Endothelial cell of umbilical vein (primary cell): ENCODE results near the gene CNRIP1. TPM values are rescaled to one million over a fixed set of nuclear protein-coding genes. Genes with fewer than 3 reads are reported as not detected.

Source experiments
- BruUV-seq: library from RNA; stranded (reverse); fragments of 400-500 nt; replicated peaks from 2 replicates; lab custom pipeline; 2021; lab: Mats Ljungman, UMichigan
- CTCF ChIA-PET: fragments of 300-600, 350-600 bp; sonication (Branson Sonifier 250); formaldehyde crosslinking; loops from one replicate; lab custom pipeline; 2021; ENCODE audit warnings: antibody characterized with exemption, inconsistent platforms; lab: Charles Lee
- POLR2A ChIA-PET: fragments of 300-600, 350-600 bp; sonication (Branson Sonifier 250); formaldehyde crosslinking; loops from one replicate; lab custom pipeline; 2021; ENCODE audit warnings: antibody characterized with exemption, inconsistent platforms; lab: Charles Lee
- DNase-seq: peaks from one replicate; pipeline ENCODE4 v3.0.0-alpha.2; 2011; ENCODE audit warnings: low read depth, low spot score
- FAIRE-seq: peaks from 2 replicates; lab custom pipeline; 2011; peaks lifted over from hg19 to GRCh38; lab: Jason Lieb, UNC
- H2AFZ ChIP-seq: 2 replicates; pipeline ENCODE4 v1.6.0; 2012; ENCODE audit warnings: low read depth, low read length, control low read depth, inconsistent platforms
- H3K27ac ChIP-seq: 2 replicates; pipeline ENCODE4 v1.5.1; 2011; ENCODE audit warnings: low read depth, mild to moderate bottlenecking, control low read depth, low read length, moderate library complexity; ENCODE audit not compliant: insufficient read depth
- H3K27me3 ChIP-seq, 2 experiments: 2 replicates each; pipeline versions ENCODE4 v1.6.0 to v1.6.1; 2011; ENCODE audit warnings: low read length in 2 of 2, mixed read lengths in 1 of 2; ENCODE audit not compliant: control insufficient read depth in 2 of 2, insufficient read depth in 2 of 2
- H3K36me3 ChIP-seq, 2 experiments: 2 replicates in 1 of 2; 3 replicates in 1 of 2; pipeline ENCODE4 v1.5.1; 2011; ENCODE audit warnings: low read length in 2 of 2, mild to moderate bottlenecking in 1 of 2, moderate library complexity in 1 of 2; ENCODE audit not compliant: control insufficient read depth in 2 of 2, insufficient read depth in 2 of 2; ENCODE audit errors: extremely low read depth in 1 of 2
- H3K4me1 ChIP-seq: 3 replicates; pipeline ENCODE4 v1.5.1; 2011; ENCODE audit warnings: mild to moderate bottlenecking, low read length; ENCODE audit not compliant: control insufficient read depth, insufficient read depth; ENCODE audit errors: extremely low read depth
- H3K4me2 ChIP-seq: 2 replicates; pipeline ENCODE4 v1.6.1; 2011; ENCODE audit warnings: low read length, control low read depth, mixed read lengths; ENCODE audit not compliant: insufficient read depth
- H3K4me3 ChIP-seq, 3 experiments: fragments of 200-600 bp in 1 of 3; sonication (generic), shearing (Covaris generic) in 1 of 3; replicated peaks in 1 of 3; 2 replicates each; pipeline ENCODE4 v1.5.1; 2011 to 2016; ENCODE audit warnings: control low read depth in 3 of 3, low read length in 3 of 3, mild to moderate bottlenecking in 2 of 3, inconsistent platforms in 1 of 3, low read depth in 1 of 3, moderate library complexity in 1 of 3; ENCODE audit not compliant: insufficient read depth in 1 of 3
- H3K79me2 ChIP-seq: 2 replicates; pipeline ENCODE4 v1.6.0; 2012; ENCODE audit warnings: low read length, inconsistent platforms; ENCODE audit not compliant: control insufficient read depth, insufficient read depth
- H3K9ac ChIP-seq: replicated peaks from 2 replicates; pipeline ENCODE3; 2011; ENCODE audit warnings: low read length, control low read depth; ENCODE audit not compliant: insufficient read depth; ENCODE audit errors: extremely low read depth
- H3K9me1 ChIP-seq: replicated peaks from 3 replicates; pipeline ENCODE4 v1.6.0; 2011; ENCODE audit warnings: mild to moderate bottlenecking, low read length; ENCODE audit not compliant: control insufficient read depth, insufficient read depth; ENCODE audit errors: extremely low read depth
- H3K9me3 ChIP-seq: replicated peaks from 2 replicates; pipeline ENCODE4 v1.5.1; 2012; ENCODE audit warnings: low read length, inconsistent platforms; ENCODE audit not compliant: control insufficient read depth, insufficient read depth
- H4K20me1 ChIP-seq: replicated peaks from 2 replicates; pipeline ENCODE3; 2011; ENCODE audit warnings: mild to moderate bottlenecking, low read length; ENCODE audit not compliant: control insufficient read depth, insufficient read depth; ENCODE audit errors: extremely low read depth
- EZH2 ChIP-seq: IDR thresholded peaks from 2 replicates; pipeline ENCODE4 v1.6.1; 2012; ENCODE audit warnings: borderline replicate concordance, low read depth, mild to moderate bottlenecking, moderate library complexity, low read length, inconsistent platforms; ENCODE audit not compliant: severe bottlenecking
- FOS ChIP-seq: IDR thresholded peaks from 2 replicates; pipeline ENCODE4 v1.6.1; 2011; ENCODE audit warnings: mild to moderate bottlenecking, low read length, moderate library complexity, borderline replicate concordance; ENCODE audit not compliant: insufficient read depth
- GATA2 ChIP-seq: IDR thresholded peaks from 2 replicates; pipeline ENCODE4 v1.7.0; 2011; ENCODE audit warnings: low read depth, mild to moderate bottlenecking, moderate library complexity, mixed read lengths, low read length; ENCODE audit not compliant: insufficient read length, insufficient read depth
- JUN ChIP-seq: IDR thresholded peaks from 2 replicates; pipeline ENCODE4 v1.6.1; 2011; ENCODE audit warnings: borderline replicate concordance, low read depth; ENCODE audit not compliant: insufficient read length, insufficient read depth
- MYC ChIP-seq: IDR thresholded peaks from one replicate; pipeline ENCODE4 v1.6.1; 2011; ENCODE audit warnings: mild to moderate bottlenecking, low read depth, low read length
- POLR2A ChIP-seq: IDR thresholded peaks from 2 replicates; pipeline ENCODE4 v1.6.1; 2012; ENCODE audit warnings: low read depth, mild to moderate bottlenecking, control low read depth, low read length
- POLR2AphosphoS5 ChIP-seq: IDR thresholded peaks from 2 replicates; pipeline ENCODE4 v1.6.1; 2012; ENCODE audit warnings: low read depth, mild to moderate bottlenecking, control low read depth, low read length, moderate library complexity; ENCODE audit not compliant: insufficient read depth
- dilution Hi-C: fragments of 300-500 bp; cut with MboI; formaldehyde crosslinking; loops from one replicate; pipeline ENCODE4 v1.15.0; 2019; ENCODE audit warnings: low sequenced_read_pairs; ENCODE audit not compliant: extremely low pct_ligation_motif_present
- intact Hi-C: fragments of 100-400 bp; cut with micrococcal nuclease; formaldehyde crosslinking; loops from one replicate; pipeline ENCODE4 v1.10.0; 2022
- polyA plus RNA-seq, 4 experiments: library from polyadenylated mRNA; depleted of rRNA in 3 of 4; stranded (reverse) in 3 of 4; unstranded in 1 of 4; fragments of >200 nt; gene quantifications; 2 replicates each; pipeline versions ENCODE4 v1.2.1 to v1.2.3, GENCODE V29; 2011 to 2012; ENCODE audit warnings: missing spikeins in 1 of 4
- total RNA-seq: library from RNA; stranded (reverse); gene quantifications from 2 replicates; pipeline ENCODE4 v1.2.3, GENCODE V29; 2021
- TF ChIP-seq, protein P1 (sequence below), 2 donors: IDR thresholded peaks; 1 replicate in 1 of 2; 2 replicates in 1 of 2; pipeline ENCODE4 v1.5.1; 2011; ENCODE audit warnings: low read length in 2 of 2, mild to moderate bottlenecking in 2 of 2, moderate library complexity in 2 of 2, control low read depth in 1 of 2, inconsistent platforms in 1 of 2, low read depth in 1 of 2; ENCODE audit not compliant: insufficient read depth in 1 of 2; ENCODE audit errors: extremely low read depth in 1 of 2
- TF ChIP-seq, protein P2 (sequence below): IDR thresholded peaks from 2 replicates; pipeline ENCODE4 v1.6.1; 2011; ENCODE audit not compliant: insufficient read depth, insufficient read length

CNRIP1 gene
- total and polyA plus RNA-seq, 2 donors (not counting 3 experiments of a cell fraction or from before 2014, with no cell fraction given): 74.6 to 98.9 TPM

DNA sequence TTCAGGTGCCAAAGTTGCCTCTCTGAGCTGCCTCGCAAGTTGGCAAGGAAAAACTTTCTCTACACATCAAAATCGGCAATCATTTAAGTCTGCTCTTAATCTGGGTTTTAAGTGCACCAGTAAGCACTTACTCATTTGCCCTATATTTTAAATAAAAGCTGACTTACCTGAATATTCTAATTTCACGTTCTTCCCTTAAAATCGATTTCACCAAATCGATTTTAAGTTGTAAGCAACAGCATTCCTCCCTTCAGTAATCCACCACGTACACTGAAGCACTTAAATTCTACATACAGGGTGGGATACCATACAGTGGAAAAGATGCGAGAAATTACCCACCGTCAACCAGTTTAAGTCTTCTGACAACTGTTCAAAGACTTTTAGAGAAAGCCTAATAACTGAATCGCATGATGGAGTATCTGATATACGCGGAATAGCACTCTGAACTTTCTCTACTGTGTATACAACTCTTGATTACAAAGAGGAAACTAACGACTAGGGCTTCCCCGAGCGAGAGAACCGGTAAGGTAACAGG is 69.0 kb downstream of the CNRIP1 start:
- Histone ChIP-seq H3K9me1 (no peaks in the 10 kb centered on the region), H3K4me3 (peak overlapping the region; percentile 55 to 98 (median 88)), H3K4me1 (peaks cover 32% of the 10 kb centered on the region), H3K27me3 (no peaks in the 10 kb centered on the region), H3K79me2 (peaks cover 65% of the 10 kb centered on the region), H3K36me3 (no peaks in the 10 kb centered on the region), H3K27ac (peak overlapping the region; percentile 82), H4K20me1 (peaks cover 22% of the 10 kb centered on the region), H3K4me2 (peak overlapping the region; percentile 96), H3K9me3 (no peaks in the 10 kb centered on the region), H3K9ac (peak overlapping the region; percentile 87), H2AFZ (no peak overlapping the region)
- TSS peak; percentile 35 for BruUV-seq
- no peak for FAIRE-seq
- dilution Hi-C loops: no loop called here
- no peak for DNase-seq
- CTCF ChIA-PET: interaction anchor here (1.0 to 4.6 kb wide), 10 partner anchors 11 to 129 kb away, joined by 4 to 60 read pairs (median 6); partner anchors contain the start of gene PNO1
- TF ChIP-seq FOS (no peak), POLR2A (no peak), GATA2 (no peak), JUN (no peak), POLR2AphosphoS5 (no peak), EZH2 (no peak), MYC (no peak)
- TF ChIP-seq, protein P1, sequence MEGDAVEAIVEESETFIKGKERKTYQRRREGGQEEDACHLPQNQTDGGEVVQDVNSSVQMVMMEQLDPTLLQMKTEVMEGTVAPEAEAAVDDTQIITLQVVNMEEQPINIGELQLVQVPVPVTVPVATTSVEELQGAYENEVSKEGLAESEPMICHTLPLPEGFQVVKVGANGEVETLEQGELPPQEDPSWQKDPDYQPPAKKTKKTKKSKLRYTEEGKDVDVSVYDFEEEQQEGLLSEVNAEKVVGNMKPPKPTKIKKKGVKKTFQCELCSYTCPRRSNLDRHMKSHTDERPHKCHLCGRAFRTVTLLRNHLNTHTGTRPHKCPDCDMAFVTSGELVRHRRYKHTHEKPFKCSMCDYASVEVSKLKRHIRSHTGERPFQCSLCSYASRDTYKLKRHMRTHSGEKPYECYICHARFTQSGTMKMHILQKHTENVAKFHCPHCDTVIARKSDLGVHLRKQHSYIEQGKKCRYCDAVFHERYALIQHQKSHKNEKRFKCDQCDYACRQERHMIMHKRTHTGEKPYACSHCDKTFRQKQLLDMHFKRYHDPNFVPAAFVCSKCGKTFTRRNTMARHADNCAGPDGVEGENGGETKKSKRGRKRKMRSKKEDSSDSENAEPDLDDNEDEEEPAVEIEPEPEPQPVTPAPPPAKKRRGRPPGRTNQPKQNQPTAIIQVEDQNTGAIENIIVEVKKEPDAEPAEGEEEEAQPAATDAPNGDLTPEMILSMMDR (IDR thresholded peaks at IDR 0.05; ENCODE audit: extremely low read depth in 1 of 2, insufficient read depth in 1 of 2, low read depth in 1 of 2, low read length in 2 of 2): no peak
- TF ChIP-seq, protein P2, sequence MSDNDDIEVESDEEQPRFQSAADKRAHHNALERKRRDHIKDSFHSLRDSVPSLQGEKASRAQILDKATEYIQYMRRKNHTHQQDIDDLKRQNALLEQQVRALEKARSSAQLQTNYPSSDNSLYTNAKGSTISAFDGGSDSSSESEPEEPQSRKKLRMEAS: no peak
- intact Hi-C loops: loop anchor here (1.0 to 10.0 kb wide), 5 partner anchors 8 to 194 kb away; no protein-coding TSS in a partner anchor
- POLR2A ChIA-PET: interaction anchor here (0.6 kb wide), 1 partner anchor 9 kb away, joined by 3 read pairs; no protein-coding TSS in a partner anchor
